Osteocyte (in vitro differentiated cells): ENCODE data around the gene TTLL10. TPM values are rescaled to one million over a fixed set of nuclear protein-coding genes. Genes with fewer than 3 reads are reported as not detected.

ENCODE experiments used
- DNase-seq: peaks from one replicate; pipeline ENCODE4 v3.0.0; 2021; ENCODE audit warnings: mixed read lengths; ENCODE audit not compliant: unreplicated experiment; ENCODE audit errors: extremely low spot score
- H3K27ac Mint-ChIP-seq: one replicate; pipeline ENCODE4 v1.8.0; 2021; ENCODE audit warnings: mild to moderate bottlenecking, mixed read lengths; ENCODE audit not compliant: unreplicated experiment
- H3K27me3 Mint-ChIP-seq: one replicate; pipeline ENCODE4 v1.8.0; 2021; ENCODE audit warnings: mixed read lengths; ENCODE audit not compliant: unreplicated experiment
- H3K36me3 Mint-ChIP-seq: one replicate; pipeline ENCODE4 v1.8.0; 2021; ENCODE audit warnings: mixed read lengths; ENCODE audit not compliant: unreplicated experiment
- H3K4me1 Mint-ChIP-seq: one replicate; pipeline ENCODE4 v1.8.0; 2021; ENCODE audit warnings: mixed read lengths; ENCODE audit not compliant: unreplicated experiment
- H3K4me3 Mint-ChIP-seq: one replicate; pipeline ENCODE4 v1.8.0; 2021; ENCODE audit warnings: mild to moderate bottlenecking, moderate library complexity, mixed read lengths; ENCODE audit not compliant: unreplicated experiment
- H3K9me3 Mint-ChIP-seq: one replicate; pipeline ENCODE4 v1.8.0; 2021; ENCODE audit warnings: mixed read lengths; ENCODE audit not compliant: unreplicated experiment
- CTCF ChIP-seq: fragments of 200-600 bp; sonication (generic); IDR thresholded peaks from 2 replicates; pipeline ENCODE4 v1.5.0; 2021; ENCODE audit warnings: antibody characterized with exemption, mild to moderate bottlenecking, moderate library complexity
- total RNA-seq: library from RNA; stranded (reverse); gene quantifications from 2 replicates; pipeline ENCODE4 v1.2.1, GENCODE V29; 2021

Gene TTLL10
- total RNA-seq, 1 donor from 2014 or later: not detected

GRCh38 chr1:1160281-1160930 is 13.3 kb upstream of the TTLL10 start:
- Mint-ChIP-seq H3K4me3 (no peak overlapping the region), H3K4me1 (peaks cover 3% of the 10 kb centered on the region), H3K27me3 (no peaks in the 10 kb centered on the region), H3K36me3 (no peaks in the 10 kb centered on the region), H3K27ac (no peak overlapping the region), H3K9me3 (no peaks in the 10 kb centered on the region)
- DNase-seq: no peak
- TF ChIP-seq CTCF: no peak

DNA sequence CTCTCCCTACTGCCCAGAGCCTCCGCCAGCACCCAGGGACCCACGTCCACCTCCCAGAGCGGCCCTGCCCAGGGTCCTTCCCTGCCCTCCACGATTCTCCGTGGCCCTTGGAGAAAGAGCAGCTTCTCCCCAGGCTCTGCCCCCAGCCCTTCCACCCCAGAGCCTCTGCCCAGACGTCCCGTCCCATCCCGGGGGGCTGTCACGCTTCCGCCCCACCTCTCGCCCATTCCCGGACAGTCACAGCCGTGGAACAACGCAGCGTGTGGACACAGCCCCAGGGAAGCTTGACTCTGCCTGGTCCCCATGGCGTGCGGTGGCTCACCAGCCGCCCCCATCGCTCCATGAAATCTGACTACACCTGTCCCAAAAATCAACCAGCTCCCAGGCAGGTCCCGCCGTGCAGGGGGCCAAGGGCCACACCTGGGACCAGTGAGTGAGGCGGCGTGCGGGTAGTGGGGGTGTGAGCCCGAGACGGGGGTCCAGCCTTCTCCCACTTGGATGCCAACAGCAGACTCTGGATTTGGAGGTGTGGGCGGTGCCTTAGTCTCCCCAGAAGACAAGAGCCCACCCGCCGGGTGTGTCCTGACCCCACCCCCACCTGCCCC is 12.5 kb upstream of the TTLL10 start:
- H3K36me3 Mint-ChIP-seq: no peaks in the 10 kb centered on the region
- no peaks in the 10 kb centered on the region for H3K27me3 Mint-ChIP-seq
- no peak overlapping the region for H3K27ac Mint-ChIP-seq
- DNase-seq: no peak
- H3K4me3 Mint-ChIP-seq: no peak overlapping the region
- H3K4me1 Mint-ChIP-seq: peaks cover 6% of the 10 kb centered on the region
- TF ChIP-seq CTCF: no peak
- no peaks in the 10 kb centered on the region for H3K9me3 Mint-ChIP-seq

DNA sequence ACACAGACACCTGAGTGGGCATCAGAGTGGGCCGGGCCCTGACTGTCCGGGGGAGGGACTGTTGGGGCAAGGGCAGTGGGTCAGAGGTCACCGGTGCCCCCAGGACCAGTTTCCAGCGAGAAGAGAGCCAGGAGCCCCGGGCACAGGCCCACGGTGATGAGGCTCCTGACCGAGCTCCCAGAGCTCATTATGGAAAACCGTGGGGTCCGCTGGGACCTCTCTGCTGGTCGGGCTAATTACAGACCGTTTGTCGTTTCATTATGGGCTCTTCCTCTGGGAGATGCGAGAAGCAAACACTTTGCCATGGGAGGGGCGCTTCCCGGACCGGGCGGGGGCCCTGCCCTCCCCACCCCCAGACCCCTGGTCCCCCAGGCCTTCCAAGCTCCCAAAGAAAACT is 12.0 kb upstream of the TTLL10 start:
- H3K4me1 Mint-ChIP-seq: peaks cover 6% of the 10 kb centered on the region
- TF ChIP-seq CTCF: no peak
- no peak overlapping the region for H3K4me3 Mint-ChIP-seq
- H3K9me3 Mint-ChIP-seq: no peaks in the 10 kb centered on the region
- no peak for DNase-seq
- no peak overlapping the region for H3K27ac Mint-ChIP-seq
- no peaks in the 10 kb centered on the region for H3K36me3 Mint-ChIP-seq
- no peaks in the 10 kb centered on the region for H3K27me3 Mint-ChIP-seq

GRCh38 chr1:1162597-1163537 is 10.8 kb upstream of the TTLL10 start:
- DNase-seq: no peak
- peaks cover 3% of the 10 kb centered on the region for H3K4me1 Mint-ChIP-seq
- no peaks in the 10 kb centered on the region for H3K9me3 Mint-ChIP-seq
- no peak overlapping the region for H3K4me3 Mint-ChIP-seq
- H3K27ac Mint-ChIP-seq: no peak overlapping the region
- no peak for TF ChIP-seq CTCF
- H3K27me3 Mint-ChIP-seq: no peaks in the 10 kb centered on the region
- no peaks in the 10 kb centered on the region for H3K36me3 Mint-ChIP-seq
